HEK293T (cell line): ENCODE results near the gene FGD5.

Experiments used
- BHLHE40 ChIP-seq: fragments of 450-650 bp; IDR thresholded peaks from 2 replicates; pipeline ENCODE4 v1.6.1; 2016; ENCODE audit warnings: mild to moderate bottlenecking, moderate library complexity, borderline replicate concordance
- ZNF384 ChIP-seq: fragments of 450-650 bp; IDR thresholded peaks from 2 replicates; pipeline ENCODE4 v1.6.1; 2016

- TF ChIP-seq ZNF384 (no peak), BHLHE40 (no peak)
These were observed 95.4 kb downstream of the FGD5 start for GRCh38 chr3:14913926-14914778.
